Adipocyte (in vitro differentiated cells): Measurements from ENCODE around the gene EIF3L.

Experiments used
- DNase-seq: peaks from one replicate; pipeline ENCODE4 v3.0.0-alpha.2; 2015; ENCODE audit warnings: low read depth
- H3K27me3 ChIP-seq: replicated peaks from 2 replicates; pipeline ENCODE4 v1.7.0; 2013; ENCODE audit warnings: mild to moderate bottlenecking, low read length, moderate library complexity; ENCODE audit not compliant: control insufficient read depth, insufficient read depth
- H3K36me3 ChIP-seq: 2 replicates; pipeline ENCODE4 v1.7.0; 2013; ENCODE audit warnings: low read length, mild to moderate bottlenecking, moderate library complexity; ENCODE audit not compliant: control insufficient read depth, insufficient read depth, severe bottlenecking
- H3K4me1 ChIP-seq: 2 replicates; pipeline ENCODE4 v1.7.0; 2013; ENCODE audit warnings: mild to moderate bottlenecking, low read length, moderate library complexity; ENCODE audit not compliant: control insufficient read depth, insufficient read depth
- H3K4me3 ChIP-seq: 2 replicates; pipeline ENCODE4 v1.7.0; 2013; ENCODE audit warnings: mild to moderate bottlenecking, low read length, moderate library complexity
- H3K9ac ChIP-seq: 2 replicates; pipeline ENCODE4 v1.7.0; 2013; ENCODE audit warnings: mild to moderate bottlenecking, low read length, moderate library complexity
- H3K9me3 ChIP-seq: 2 replicates; pipeline ENCODE4 v1.7.0; 2013; ENCODE audit warnings: mild to moderate bottlenecking, low read length, moderate library complexity; ENCODE audit not compliant: control insufficient read depth

The EIF3L gene

DNA sequence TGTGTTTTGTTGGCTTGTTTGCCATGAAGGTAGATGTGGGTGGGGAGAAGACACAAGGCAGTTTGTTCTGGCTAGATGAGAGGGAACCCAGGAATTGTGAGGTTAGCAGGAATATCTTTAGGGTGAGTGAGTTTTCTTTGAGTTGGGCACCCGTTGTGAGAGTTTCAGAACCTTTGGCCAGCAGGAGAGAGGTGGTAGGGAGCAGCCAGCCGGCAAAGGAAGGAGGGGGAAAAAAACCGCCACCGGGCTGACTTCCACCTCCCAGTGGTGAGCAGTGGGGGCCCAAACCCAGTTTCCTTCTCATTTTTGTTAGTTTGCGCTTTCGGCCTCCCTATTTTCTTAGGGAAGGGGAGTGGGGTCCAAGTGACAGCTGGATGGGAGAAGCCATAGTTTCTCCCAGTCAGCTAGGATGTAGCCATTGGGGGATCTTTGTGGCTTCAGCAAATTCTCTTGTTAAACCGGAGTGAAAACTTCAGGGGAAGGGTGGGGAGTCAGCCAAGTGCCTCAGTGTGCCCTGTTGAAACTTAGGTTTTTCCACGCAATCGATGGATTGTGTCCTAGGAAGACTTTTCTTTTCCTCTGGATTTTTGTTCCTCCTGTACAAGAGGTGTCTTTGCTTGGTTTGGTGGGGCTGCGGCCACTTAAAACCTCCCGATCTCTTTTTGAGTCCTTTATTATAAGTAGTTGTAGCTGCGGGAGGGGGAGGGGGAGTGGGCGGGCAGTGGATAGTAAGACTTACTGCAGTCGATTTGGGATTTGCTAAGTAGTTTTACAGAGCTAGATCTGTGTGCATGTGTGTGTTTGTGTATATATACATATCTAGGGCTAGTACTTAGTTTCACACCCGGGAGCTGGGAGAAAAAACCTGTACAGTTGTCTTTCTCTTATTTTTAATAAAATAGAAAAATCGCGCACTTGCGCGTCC is 42.5 kb upstream of the EIF3L start:
- peak; percentile 50 for DNase-seq
- Histone ChIP-seq H3K36me3 (no peaks in the 10 kb centered on the region), H3K9me3 (no peaks in the 10 kb centered on the region), H3K4me1 (peaks cover 32% of the 10 kb centered on the region), H3K9ac (peak overlapping the region; percentile 85), H3K4me3 (peak overlapping the region; percentile 88), H3K27me3 (no peaks in the 10 kb centered on the region)

DNA sequence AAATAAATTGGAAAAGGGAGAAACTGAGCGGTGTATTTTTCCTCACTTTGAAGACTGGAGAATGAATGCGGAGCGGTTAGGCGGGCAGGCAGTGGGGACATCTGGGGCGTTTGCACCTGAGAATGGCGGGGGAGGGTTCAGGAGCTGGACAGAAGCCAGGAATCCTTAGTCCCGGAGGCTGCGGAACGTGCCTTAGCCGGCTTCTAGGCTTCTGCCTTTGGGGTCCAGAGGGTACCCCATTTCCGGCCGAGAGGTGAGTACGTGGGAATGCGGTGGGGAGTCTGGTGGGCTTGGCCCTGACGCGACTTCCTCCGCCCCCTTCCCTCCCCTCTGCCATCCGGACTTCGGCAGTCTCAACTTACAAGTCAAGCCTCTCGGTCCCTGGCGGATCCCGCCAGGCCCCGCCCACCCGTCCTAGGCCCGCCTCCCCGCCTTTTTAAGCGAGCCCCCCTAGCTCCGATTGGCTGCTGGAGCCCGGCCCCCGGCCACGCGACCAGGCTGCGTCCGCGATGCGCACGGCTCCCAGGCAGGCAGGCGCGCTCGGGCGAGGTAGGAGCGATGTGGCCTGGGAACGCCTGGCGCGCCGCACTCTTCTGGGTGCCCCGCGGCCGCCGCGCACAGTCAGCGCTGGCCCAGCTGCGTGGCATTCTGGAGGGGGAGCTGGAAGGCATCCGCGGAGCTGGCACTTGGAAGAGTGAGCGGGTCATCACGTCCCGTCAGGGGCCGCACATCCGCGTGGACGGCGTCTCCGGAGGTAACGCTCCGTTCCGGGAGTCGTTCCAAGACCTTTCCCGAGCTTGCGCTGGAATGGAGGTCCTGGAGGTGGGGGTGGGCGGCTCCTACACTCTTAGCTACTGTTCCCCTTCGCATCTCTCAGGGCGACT is 41.6 kb upstream of the EIF3L start, which contains the start of gene GCAT:
GCAT (plus strand) TSS at position 525 of the 884 bp plus-strand sequence; CDS start at position 559, 34 bp downstream.
- Histone ChIP-seq H3K36me3 (no peaks in the 10 kb centered on the region), H3K9me3 (no peaks in the 10 kb centered on the region), H3K27me3 (no peaks in the 10 kb centered on the region), H3K4me3 (peak within 1 kb of the TSS; percentile 88), H3K4me1 (peaks cover 27% of the 10 kb centered on the region), H3K9ac (peak within 1 kb of the TSS; percentile 86)
- DNase-seq = peak; percentile 99

DNA sequence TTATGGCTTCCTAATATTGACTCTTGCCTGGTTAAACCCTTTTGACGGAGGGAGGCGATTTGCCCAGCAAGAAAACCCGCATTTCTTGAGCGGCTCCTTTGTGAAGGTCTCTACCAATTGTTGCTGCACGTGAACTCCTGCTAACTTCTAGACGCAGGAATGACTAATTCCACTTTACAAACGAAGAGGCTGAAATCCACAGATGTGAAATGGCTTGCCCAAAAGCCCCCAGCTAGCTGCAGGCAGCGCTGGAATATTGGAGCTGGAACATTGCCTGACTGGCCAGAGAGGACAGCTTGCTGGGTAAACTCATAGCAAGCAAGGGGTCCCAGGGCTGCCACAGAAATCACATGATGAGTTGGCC is 40.9 kb upstream of the EIF3L start:
- H3K27me3 ChIP-seq = no peaks in the 10 kb centered on the region
- DNase-seq = peak; percentile 52
- H3K36me3 ChIP-seq = peaks cover under 1% of the 10 kb centered on the region
- H3K4me3 ChIP-seq = peak overlapping the region; percentile 88
- peaks cover 22% of the 10 kb centered on the region for H3K4me1 ChIP-seq
- H3K9ac ChIP-seq = peak overlapping the region; percentile 86
- H3K9me3 ChIP-seq = no peaks in the 10 kb centered on the region

DNA sequence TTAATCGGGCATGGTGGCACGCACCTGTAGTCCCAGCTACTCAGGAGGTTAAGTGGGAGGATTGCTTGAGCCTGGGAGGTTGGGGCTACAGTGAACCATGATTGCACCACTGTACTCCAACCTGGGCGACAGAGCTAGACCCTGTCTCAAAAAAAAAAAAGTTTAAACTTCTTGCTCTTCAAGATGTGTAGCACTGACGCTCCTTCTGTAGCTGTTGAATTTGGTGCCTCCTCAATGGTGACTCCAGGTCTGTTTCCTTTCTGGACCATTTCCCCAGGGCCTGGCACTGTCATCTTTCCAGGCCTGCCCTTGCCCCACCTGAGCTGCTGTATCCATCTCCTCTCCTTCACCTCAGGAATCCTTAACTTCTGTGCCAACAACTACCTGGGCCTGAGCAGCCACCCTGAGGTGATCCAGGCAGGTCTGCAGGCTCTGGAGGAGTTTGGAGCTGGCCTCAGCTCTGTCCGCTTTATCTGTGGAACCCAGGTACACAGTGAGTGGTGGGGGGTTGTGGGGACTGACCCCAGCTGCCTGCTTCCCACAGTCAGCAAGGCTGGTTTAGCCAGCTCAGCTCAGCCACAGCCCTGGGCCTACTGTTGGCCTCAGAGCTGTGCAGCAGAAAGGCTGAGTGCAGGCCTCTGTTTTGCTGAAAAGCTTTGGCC is 39.4 kb upstream of the EIF3L start:
- no peak for DNase-seq
- Histone ChIP-seq H3K9me3 (no peaks in the 10 kb centered on the region), H3K9ac (no peak overlapping the region), H3K4me1 (peaks cover 22% of the 10 kb centered on the region), H3K36me3 (peaks cover 12% of the 10 kb centered on the region), H3K27me3 (no peaks in the 10 kb centered on the region), H3K4me3 (no peak overlapping the region)

DNA sequence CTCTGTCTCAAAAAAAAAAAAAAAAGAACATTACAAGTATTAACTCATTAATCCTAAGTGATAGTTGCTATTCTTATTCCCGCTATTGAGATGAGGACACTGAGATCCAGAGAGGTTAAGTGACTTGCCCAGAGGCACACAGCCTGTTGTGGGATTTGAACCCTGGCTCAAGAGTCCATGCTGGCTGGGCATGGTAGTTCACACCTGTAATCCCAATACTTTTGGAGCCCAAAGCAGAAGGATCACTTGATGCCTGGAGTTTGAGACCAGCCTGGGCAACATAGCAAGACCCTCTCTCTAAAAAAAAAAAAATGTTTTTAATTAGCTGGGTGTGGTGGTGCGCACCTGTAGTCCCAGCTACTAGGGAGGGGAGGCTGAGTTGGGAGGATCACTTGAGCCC is 37.4 kb upstream of the EIF3L start:
- Histone ChIP-seq H3K9me3 (no peaks in the 10 kb centered on the region), H3K36me3 (peaks cover 22% of the 10 kb centered on the region), H3K9ac (no peak overlapping the region)

DNA sequence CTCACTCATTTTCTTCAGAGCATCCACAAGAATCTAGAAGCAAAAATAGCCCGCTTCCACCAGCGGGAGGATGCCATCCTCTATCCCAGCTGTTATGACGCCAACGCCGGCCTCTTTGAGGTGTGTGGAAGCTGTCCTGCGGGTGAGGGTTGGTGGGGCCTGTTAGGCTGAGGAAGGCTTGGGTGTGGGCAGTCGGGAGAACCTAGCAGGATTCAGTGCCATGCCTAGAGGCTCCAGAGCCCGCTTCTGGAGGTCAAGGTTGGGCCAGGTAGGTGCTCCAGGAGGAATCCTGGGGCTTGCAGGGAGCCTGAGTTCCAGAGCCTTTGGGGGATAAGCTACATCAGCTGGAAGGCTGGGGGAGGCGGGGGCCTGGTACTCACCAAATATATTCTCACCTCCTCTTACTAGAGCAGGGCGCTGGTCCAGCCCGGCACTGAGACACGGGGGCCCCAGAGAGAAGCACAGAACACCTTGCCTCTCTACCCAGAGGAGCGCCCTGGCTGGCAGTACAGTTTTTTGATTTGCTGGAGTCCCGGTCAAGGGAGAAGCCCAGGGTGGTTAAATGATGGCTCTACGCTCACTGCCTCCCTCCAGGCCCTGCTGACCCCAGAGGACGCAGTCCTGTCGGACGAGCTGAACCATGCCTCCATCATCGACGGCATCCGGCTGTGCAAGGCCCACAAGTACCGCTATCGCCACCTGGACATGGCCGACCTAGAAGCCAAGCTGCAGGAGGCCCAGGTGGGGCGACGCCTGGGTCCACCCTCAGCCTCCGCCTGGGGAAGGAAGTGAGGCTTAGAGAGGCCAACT is 36.1 kb upstream of the EIF3L start:
- Histone ChIP-seq H3K9ac (no peak overlapping the region), H3K4me1 (peaks cover 5% of the 10 kb centered on the region), H3K9me3 (no peaks in the 10 kb centered on the region), H3K36me3 (peaks cover 22% of the 10 kb centered on the region), H3K27me3 (no peaks in the 10 kb centered on the region), H3K4me3 (no peak overlapping the region)
- DNase-seq = no peak

More for the DNA sequence above, 37.4 kb upstream of the EIF3L start:
- DNase-seq = no peak
- H3K27me3 ChIP-seq = no peaks in the 10 kb centered on the region
- peaks cover 6% of the 10 kb centered on the region for H3K4me1 ChIP-seq
- H3K4me3 ChIP-seq = no peak overlapping the region

DNA sequence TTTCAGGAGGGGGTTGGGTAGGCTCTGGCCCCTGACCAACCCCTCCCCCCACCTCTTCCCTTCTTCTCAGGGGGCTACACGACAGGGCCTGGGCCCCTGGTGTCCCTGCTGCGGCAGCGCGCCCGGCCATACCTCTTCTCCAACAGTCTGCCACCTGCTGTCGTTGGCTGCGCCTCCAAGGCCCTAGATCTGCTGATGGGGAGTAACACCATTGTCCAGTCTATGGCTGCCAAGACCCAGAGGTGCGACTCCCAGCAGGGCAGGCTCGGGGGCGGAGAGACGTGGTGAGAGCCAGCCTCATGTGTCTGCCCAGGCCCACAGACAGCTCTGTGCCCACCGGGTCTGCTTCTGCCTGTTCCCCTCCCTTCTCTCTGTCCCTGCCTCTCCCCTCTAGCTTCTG is 33.6 kb upstream of the EIF3L start:
- no peak overlapping the region for H3K4me3 ChIP-seq
- peaks cover 6% of the 10 kb centered on the region for H3K4me1 ChIP-seq
- no peak overlapping the region for H3K9ac ChIP-seq
- peaks cover 22% of the 10 kb centered on the region for H3K36me3 ChIP-seq
- peaks cover 5% of the 10 kb centered on the region for H3K27me3 ChIP-seq
- H3K9me3 ChIP-seq = no peaks in the 10 kb centered on the region
- no peak for DNase-seq

DNA sequence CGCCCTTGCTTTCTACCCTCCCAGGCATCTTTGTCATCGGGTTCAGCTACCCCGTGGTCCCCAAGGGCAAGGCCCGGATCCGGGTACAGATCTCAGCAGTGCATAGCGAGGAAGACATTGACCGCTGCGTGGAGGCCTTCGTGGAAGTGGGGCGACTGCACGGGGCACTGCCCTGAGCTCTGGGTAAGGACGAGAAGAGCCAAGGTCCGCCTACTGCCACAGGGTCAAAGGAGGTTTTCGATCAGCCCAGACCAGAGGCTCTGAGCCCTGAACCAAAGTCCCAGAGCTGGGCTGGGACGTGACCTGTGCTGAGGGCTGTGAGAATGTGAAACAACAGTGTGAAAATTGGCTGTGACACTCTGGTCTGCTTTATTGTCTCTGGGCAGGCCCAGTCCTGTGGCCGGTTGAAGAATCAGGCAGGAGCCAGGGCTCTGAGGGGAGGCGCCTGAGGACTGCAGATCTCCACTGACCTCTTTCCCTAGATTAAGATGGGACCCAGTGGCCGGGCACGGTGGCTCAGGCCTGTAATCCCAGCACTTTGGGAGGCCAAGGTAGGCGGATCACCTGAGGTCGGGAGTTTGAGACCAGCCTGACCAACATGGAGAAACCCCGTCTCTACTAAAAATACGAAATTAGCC is 32.6 kb upstream of the EIF3L start:
- H3K4me3 ChIP-seq = no peak overlapping the region
- no peak overlapping the region for H3K9ac ChIP-seq
- no peaks in the 10 kb centered on the region for H3K9me3 ChIP-seq
- DNase-seq = no peak
- H3K4me1 ChIP-seq = peaks cover 6% of the 10 kb centered on the region
- H3K27me3 ChIP-seq = peaks cover 11% of the 10 kb centered on the region
- H3K36me3 ChIP-seq = peaks cover 22% of the 10 kb centered on the region

DNA sequence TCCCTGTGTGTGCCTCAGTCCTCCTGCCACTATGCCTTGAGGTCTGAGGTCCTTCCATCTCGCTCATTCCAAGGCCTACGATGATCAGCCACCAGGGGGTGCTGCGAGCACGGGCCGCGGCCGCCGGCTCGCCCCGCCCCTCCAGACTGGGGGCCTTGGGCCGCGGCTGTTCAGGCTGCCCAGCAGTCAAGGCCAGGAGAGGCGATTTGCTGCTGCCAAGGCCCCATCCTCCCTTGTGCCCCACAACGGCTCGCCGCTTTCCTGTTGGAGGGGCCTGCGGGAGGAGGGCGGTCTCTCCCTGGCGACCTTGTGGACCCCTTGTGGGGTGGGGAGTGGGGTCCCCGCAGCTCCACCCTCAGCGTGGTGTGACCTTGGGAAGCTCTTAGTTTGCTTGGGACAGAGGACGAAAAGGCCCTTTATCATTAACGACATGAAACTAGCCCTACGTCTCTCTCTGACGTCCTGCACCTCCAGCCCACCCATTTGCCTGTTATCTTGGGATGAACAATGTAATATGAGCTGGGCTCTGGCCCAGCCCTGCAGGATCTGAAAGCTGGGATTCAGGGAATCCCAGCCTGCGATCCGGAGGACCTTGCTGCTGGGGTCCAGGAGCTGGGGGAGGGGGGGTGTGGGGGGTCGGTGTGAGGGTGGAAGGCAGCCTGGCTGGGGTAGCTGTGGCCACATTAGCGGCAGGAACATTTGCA is 31.4 kb upstream of the EIF3L start:
- Histone ChIP-seq H3K27me3 (peaks cover 22% of the 10 kb centered on the region), H3K4me1 (peaks cover 6% of the 10 kb centered on the region), H3K9ac (peak overlapping the region; percentile 64), H3K36me3 (peaks cover 22% of the 10 kb centered on the region), H3K9me3 (no peaks in the 10 kb centered on the region), H3K4me3 (peak overlapping the region; percentile 35)
- DNase-seq = peak; percentile 94
